ENCODE data around the gene ID1.
"Not testable (repeated sequence)": the region's sequence is repeated elsewhere in the genome, so short reads cannot be mapped to it uniquely, and the experiment has no call there.

Gene ID1

DNA sequence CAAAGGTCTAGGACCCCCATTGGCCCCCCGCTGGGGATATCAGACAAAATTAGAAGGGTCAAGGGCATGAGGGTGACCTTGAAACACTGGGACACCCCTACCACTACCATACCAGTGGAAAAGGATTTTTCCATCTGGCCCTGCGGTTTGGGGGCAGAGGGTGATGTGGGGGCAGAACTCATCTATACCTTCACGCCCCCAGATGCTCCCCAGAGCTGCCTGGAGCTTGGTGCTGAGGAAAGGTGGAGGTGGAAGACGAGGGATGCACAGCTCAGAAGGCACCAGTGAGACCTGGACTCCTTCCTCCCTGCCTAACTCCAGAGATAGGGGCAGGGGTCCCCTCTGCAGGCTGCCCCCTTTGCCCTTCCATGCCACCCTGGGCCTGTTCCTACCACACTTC is 33.7 kb downstream of the ID1 start:
- no peak for DNase-seq

DNA sequence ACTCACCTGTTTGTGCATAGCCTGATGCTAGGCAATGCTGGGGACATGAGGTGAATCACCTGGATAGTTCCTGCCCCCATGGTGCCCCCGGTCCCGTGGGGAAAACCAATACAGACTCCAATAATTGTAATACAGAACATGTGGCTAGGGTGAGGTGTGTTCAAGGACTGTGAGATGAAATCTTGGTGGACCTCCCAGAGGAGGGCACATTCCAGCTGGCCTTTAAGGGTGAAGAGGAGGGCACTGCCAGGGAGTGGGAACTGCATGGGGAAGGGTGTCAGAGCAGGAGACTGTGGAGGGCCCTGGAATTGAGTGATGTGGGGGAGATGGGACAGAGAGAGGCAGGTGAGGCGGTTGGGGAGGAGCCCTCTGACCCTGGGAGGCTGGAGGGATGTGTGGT is 35.2 kb downstream of the ID1 start:
- no peak for DNase-seq

DNA sequence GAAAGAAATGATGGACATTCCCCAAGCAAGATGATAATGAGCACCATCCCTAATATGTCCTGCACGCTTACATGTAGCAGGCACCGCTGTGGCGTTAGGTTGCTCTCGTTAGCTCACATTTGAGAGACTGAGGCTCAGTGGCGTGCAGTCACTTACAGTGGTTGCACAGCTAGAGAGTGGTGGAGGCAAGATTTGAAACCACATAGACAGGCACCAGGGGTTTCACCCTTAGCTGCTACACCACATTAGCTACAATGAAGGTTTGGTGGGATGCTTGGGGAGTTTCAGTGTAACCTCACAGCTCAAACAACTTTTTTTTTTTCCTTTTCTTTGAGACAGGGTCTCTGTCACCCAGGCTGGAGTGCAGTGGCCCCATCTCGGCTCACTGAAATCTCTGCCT is 36.3 kb downstream of the ID1 start:
- DNase-seq = no peak

DNA sequence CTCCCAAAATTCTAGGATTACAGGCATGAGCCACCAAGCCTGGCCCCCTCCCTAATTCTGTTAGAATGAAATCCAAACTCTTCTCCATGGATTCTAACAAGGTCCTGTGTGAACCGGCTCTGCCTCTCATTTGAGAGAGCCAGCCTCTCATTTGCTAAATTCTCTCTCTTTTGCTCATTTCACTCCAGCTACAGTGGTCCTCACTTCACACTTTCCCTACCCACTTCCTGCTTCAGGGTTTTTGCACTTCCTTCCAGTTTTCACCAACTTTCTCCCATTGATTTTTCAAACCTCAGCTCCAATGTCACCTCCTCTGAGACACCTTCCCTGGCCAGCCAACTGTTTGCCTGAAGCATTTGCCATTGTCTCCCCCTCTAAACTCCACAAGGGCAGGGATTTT is 37.7 kb downstream of the ID1 start:
- DNase-seq = no peak

DNA sequence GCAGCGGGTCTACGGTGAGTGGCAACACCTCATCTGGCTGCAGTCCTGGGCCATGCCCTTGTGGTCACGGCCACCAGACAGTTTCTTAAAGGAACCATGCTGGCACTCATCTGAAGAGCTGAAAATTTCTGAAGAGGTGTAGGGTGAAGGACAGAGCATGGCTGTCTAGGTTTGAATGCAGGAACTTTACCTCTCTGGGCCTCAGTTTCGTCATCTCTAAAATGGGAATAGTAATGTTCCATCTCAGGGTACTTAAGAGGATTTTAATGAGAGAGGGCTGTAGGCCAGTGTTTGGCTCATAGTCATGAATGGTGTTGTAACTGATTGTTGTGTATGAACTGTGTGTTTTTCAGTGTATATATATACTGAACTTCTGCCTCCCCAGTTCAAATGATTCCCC is 38.4 kb downstream of the ID1 start:
- DNase-seq = no peak

DNA sequence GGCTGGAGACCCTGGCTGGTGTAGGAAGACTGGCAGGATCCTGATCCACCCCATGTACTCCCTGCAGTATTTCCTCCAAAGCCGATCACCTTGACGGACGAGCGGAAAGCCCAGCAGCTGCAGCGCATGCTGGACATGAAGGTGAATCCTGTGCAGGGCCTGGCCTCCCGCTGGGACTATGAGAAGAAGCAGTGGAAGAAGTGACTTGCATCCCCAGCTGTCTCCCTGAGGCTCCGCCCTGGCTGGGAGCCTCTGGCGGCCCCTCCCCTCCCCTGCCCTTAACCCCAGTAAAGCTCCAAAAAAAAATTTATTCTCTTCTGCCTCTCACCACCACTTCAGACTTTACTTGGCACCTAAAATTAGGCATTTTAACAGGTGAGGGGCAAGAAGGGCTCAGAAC is 39.6 kb downstream of the ID1 start:
- DNase-seq = no peak

DNA sequence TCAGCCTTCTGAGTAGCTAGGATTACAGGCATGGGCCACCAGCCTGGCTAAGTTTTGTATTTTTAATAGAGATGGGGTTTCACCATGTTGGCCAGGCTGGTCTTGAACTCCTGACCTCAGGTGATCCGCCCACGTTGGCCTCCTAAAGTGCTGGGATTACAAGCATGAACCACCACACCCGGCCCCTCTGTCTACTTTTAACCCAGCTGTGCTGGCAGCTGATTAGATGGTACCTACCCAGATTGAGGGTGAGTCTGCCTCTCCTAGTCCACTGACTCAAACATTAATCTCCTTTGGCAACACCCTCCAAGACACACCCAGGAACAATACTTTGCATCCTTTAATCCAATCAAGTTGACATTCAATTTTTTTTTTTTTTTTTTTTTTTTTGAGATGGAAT is 43.0 kb downstream of the ID1 start:
- DNase-seq = not testable (repeated sequence)

DNA sequence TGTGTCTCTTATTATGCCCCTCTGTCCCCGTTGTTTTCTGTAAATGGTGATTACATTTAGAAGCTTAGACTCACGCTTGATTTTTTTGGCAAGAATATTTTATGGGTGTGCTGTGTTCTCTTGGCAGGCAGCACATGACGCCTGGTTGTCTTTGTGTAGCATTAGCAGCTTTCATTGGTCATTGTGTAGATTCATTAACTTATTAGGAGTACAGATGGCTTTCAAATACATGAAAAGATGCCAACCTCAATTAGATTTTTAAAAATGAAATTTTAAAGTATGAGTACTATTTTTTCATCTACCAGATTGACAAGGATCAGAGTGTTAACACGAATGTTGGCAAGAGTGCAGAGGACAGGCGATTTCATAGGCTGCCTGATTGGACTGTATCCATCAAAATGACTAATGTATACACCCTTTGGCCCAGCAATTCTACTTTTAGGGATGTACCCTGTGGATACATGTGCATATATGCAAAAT is 47.9 kb downstream of the ID1 start:
- no peak for DNase-seq

DNA sequence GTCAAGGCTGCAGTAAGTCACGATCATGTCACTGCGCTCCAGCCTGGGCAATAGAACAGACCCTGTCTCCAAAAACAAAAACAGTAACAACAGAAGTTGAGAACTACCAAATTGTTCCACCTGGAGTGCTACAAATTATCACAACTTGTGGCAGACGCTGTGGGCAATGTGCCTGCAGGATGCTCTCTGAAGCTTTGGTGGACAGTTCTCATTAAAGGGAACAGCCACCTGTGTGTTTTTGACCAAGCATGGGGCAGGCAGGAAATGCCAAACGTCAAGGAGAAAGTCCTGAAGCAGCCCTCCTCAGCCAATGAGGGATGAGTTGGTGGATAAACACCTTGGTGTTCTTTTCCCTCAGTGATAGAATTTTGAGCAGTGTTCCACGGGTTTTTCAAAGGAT is 48.5 kb downstream of the ID1 start:
- no peak for DNase-seq

DNA sequence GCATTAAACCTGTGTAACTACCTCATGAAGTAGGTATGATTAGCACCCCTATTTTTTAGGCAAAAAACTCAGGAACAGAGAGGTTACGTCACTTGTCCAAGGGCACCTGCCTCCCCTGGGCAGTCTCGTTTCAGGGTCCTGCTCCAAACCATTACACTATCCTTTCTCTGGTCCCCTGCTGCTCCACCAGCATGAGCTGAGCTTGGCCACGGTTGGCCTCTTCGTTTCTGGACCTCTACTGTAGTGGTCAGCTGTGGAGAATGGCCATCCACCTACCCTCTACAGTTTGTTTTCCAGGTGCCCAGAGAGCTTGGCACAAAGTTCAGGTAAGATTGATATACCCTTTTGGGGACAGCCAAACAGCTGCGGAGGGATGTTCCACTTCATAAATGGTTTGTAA is 49.4 kb downstream of the ID1 start:
- DNase-seq = no peak
